Stimulated activated CD4-positive, alpha-beta T cell treated with anti-CD3 and anti-CD28 coated beads, Interleukin-12 subunit alpha, Interleukin-12 subunit beta, amount 100 ng/mL, for 24 hours (primary cell): ENCODE data around the gene POLR2B.
"Not testable (repeated sequence)": the region's sequence is repeated elsewhere in the genome, so short reads cannot be mapped to it uniquely, and the experiment has no call there.

Experiments used
- DNase-seq, 2 experiments: peaks; one replicate each; pipeline ENCODE4 v3.0.0-alpha.2; 2020; ENCODE audit warnings: low read depth in 2 of 2

Gene POLR2B

DNA sequence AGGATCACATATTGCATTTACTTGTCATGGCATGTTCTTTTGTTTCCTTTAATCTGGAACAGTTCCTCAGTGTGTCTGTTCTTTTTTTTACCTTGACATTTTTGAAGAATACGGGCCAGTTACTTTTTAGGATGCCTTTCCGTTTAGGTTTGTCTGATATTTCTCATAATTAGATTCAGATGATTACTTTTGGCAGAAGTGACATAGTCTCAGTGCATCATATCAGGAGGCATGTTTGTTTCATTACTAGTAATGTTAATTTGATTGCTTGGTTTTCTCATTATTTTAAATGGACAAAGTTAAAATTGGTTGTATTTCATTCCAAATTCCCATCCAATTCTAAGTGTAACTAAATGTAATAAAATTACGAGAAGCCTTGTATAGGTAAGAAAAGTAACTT lies 8.3 kb downstream of the POLR2B start:
- no peak for DNase-seq

DNA sequence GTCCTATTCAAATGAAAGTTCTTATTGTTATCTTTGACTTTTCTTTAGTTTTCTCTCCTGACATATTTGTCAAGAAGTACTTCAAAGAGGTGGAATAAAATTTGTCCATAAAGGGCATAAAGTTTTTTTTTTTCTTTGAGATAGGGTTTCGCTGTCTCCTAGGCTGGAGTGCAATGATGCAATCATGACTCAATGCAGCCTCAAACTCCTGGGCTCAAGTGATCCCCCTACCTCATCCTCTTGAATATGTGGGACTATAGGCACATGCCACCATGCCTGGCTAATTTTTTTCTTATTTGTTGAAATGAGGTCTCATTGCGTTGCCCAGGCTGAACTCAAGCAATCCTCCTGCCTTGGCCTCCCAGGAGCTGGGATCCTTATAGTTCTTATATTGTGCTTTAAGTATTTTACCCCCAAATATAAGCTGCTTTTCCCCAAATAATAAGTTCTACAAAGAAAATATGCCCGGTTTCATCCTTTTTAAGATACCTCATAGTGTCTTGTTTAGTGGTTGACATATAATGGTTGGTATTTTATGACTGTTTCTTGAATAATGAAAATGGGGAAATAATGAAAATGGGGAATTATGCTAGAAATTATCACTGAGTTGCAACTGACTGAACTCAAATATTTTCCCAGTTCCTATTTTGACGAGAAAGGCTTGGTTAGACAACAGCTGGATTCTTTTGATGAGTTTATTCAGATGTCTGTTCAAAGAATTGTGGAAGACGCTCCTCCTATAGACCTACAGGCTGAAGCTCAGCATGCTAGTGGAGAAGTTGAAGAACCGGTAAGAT lies 11.6 kb downstream of the POLR2B start:
- DNase-seq, result no peak

DNA sequence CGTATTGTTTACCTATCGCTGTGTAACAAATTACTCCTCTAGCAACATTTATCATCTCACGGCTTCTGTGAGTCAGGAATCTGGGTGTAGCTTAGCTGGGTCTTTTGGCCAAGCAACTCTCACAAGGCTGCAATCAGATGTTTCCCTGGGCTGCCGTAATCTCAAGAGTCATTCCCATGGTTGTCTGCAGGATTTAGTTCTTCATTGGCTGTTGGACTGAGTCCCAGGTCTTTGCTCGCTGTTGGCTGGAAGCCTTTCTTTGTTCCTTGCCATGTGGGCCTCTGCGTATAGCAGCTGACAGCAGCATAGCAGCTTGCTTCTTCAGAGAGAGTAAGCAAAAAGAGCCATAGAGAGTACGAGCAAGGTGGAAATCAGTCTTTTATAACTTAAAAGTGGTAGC lies 16.8 kb downstream of the POLR2B start:
- no peak for DNase-seq

DNA sequence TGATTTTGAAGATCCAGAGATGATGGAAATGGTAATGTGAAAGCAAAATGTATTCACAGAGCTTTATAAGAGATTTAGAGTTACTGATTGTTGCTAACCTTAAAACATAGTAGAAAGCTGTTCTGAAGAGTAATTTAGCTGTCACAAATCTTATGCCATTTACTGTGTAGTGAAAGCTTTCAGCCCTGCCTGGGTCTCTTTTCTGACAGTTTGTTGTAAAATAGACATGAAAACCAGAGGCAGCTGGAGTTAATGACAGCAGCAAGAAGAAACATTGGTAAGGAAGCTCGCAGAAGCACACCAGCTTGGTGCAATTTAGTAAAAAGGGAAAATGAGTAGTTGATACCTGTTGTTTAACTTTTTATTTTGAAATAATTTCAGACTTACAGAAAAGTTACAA lies 21.1 kb downstream of the POLR2B start:
- no peak for DNase-seq

DNA sequence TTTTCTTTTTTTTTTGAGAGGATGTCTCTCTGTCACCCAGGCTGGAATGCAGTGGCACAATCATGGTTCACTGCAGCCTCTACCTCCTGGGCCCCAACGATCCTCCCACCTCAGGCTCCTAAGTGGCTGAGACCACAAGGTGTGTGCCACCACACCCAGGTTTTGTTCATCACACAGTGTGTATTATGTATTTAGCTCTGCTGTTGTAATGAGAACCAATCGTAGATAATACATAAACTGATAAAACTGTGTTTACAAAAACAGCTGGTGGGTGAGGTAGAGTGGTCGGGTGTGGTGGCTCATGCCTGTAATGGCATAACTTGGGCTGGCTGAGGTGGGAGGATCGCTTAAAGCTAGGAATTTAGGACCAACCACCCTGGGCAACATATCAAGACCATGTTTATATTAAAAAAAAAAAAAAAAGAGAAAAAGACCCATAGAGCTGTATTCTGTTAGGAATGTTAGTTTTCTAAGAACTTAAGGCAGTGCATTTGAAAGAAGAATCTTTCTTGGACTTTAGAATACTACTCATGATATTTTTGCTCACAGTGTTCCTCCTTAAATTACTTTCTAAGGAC lies 34.9 kb downstream of the POLR2B start:
- DNase-seq, result no peak

DNA sequence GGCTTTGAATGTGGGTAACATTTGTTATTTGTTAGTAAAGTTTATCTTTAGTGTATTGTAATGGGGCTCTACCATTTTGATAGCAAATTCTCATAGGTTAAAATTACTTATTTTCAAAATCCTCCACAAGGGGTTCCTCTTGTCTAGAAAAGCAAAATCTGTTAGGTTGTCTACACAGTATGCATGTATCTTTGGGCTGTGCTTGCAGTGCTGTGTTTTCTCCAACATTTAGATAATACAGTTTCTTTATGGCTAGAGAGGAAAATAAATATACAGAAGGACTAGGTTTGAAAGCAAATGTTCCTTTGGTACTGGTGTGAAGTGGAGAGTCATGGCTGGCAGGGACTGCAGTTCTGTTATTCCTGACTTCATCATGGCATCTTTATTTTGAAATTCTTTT lies 40.3 kb downstream of the POLR2B start:
- no peak for DNase-seq

DNA sequence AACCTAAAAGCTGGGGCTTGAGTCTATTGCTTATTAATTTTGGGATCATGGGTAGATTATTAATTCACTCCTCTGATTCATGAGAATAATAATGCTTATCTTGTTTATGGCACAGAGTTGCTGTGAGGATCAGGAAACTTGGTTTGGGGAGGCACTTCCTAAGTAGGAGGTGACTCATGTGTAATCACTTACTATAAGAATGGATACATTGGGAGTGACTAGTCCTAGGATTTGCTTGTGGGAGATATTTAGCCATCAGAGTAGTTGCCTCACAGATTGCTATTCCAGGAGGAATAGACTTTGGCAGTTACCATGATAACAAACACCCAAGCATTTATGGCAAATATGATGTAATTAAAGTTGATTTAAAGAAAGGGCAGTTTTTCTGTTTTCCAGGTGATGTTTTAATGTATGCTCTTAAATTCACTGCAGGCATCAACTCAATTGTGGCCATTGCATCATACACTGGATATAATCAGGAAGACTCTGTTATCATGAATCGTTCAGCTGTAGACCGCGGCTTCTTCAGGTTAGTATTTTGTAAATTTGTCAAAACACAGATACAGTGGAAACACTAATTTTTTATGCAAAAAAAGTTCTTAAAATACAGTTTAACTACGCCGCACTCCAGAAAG lies 41.9 kb downstream of the POLR2B start:
- no peak for DNase-seq

DNA sequence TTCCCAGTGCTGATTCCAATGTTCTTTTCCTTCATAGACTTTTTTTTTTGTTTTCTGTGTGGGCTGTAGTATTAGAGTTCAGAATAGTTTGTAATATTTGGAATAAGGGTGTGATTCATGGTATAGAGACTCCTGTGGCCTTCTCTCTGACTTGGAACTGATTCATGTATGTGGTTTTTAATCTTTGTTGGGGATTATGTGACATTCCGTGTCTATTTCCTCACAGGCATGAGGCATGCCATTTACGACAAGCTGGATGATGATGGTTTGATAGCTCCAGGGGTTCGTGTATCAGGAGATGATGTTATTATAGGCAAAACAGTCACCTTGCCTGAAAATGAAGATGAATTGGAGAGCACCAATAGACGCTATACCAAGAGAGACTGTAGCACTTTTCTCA lies 44.4 kb downstream of the POLR2B start:
- DNase-seq, result no peak

DNA sequence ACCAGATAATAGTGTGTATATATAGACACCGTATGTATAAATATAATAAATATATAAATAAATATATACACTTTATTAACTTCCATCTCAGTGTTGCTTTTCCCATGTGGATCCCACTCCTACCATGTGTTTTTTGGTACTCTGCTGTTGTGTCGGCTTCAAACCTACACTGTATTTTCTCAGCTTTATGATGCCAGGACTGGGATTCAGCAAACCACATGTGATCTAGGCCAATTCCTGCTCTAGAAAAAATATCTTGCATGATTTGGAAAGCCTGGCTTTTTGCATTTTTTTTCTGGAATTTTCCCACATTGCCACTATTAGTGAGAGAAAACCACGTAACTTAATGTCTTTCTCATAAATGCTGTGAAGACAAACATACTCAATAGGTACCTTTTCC lies 55.8 kb downstream of the POLR2B start:
- no peak for DNase-seq

DNA sequence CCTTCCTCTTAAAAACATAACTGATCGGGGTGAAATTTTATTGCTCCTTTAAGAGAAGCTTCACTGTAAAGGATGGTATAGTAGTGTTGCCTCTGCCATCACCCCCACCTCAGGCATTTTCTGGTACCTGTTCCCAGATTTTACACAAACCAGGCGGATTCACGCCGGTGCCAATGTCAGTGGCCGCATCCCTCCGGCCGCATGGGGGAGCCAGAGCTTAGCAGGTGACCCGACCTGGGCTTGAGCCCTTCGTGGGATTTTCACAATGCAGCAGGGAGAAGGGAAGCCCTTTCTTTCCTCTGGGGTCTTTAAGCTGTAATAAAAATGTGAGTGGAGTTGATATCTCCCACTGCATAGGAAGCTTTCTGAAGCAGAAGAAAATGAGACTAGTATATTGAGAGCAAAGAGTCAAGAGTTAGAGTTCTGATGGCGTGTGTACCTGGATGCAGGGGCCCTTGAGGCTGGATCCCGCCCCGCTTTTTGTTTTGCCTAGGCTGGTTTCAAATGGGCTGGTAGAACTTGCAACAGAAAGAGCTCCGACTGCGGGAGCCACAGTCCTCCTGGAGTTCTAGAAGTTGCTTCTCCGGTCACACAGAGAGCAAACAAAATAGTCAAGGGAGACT lies 59.4 kb downstream of the POLR2B start:
- DNase-seq, result peak in 1 of 2 experiments; percentile 12

DNA sequence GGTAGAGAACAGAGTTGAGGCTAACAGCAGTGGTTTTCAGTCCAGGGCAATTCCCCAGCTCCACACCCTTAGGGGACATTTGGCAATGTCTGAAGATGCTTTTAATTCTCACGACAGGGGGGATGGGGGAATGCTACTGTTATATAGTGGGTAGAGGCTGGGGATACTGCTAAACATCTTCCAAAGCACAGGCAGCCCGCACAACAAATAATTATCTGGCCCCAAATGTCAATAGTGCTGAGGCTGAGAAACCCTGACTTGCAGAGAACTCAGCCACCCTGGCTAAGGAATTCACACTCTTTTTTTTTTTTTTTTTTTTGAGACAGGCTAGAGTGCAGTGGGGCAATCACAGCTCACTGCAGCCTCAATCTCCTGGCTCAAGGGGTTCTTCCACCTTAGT lies 60.6 kb downstream of the POLR2B start:
- no peak for DNase-seq

DNA sequence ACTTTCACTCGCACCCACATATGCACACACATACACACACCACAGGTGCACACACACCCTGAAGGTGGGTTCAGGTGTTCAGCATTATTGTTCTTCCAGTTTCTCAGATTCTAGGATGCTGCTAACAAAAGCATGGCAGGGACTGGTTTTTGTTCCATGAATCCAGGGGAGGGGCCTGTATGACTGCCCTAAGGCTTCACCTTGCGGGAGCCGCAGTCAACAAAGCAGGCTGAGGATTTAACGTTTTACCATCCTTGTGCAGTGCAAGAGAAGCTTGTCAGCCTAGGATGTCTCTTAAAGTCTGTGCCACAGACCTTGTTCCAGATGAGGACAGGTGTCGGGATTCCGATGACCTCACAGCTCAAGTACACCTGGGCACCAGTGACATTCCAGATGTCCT lies 61.8 kb downstream of the POLR2B start:
- DNase-seq, result no peak

DNA sequence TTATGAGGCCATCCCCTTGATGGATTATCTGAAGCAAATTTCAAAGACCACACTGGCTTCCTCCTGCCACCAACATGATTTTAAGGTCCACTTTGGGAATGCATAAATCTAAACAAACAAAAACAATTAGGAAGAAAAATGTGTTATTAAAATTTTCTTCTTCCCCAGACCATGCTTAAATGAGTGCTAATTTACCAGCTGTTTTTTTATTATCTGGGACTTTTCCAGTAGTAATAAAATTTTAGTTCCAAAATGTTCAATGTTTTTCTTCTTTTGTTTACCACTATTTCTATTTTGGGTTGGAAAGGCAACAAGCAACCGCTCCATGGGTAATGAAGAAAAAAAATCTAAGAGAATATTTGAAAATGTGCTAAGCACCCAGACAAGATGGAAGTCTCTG lies 62.3 kb downstream of the POLR2B start:
- DNase-seq, result no peak

DNA sequence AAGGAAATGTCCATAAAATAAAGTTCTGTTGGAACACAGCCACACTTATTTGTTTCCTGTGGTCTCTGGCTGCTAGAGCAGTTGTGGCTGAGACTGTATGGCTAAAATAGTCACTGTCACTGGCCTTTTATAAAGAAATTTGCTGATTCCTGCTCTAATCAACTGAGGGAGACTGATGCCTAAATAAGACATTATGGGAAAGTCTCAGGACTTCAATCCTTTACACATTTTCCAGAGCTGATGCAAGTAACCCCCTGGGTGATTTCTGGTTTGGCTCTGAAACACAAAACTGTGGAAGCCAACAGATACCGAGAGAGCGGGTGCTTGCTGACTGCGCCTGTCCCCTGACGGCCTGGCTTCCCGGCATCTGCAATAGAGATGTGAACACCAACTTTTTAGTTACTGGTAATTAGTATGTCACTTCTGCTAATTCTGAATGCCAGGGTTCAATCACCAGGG lies 64.0 kb downstream of the POLR2B start:
- DNase-seq, result no peak

DNA sequence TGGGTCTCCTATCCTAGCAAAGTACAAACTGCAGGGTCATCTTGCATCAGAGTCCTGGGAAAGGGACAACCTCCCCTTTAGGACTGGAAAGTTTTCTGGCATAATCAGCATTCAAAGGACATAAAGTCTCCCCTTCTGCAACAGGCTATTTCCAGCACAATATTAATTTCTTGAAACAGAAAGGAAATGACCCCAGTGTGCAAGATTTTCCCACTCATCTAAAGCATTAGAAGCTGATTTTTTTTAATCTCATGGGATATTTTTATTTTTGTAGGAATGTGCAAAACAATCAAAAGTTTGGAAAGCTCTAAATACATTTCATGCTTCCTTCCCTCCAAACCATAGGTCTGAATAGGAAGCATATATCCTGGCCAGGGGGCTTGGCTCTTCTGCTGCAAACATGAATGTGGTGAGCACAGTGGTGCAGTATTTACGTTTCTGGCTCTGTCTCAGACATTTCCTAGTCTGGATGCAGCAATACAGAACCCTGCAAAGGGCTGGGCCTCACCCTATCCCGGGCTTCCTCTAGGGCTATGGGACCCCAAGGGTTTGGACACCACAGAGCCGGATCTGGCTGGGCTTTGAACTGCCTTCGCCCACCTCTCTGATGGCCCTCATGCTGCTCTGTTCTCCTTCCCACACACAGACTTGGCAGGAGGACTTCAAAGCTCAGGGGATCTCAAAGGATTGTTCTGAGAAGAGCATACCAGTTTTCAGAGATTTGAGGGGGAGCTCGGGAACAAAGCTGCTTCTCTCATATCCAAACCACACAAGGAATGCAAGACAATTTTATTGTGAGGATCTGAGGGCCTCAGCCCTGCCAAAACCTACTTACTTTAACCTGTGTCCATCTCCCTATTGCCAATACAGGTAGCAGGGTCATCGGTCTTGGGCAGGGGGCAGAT lies 64.9 kb downstream of the POLR2B start:
- no peak for DNase-seq

DNA sequence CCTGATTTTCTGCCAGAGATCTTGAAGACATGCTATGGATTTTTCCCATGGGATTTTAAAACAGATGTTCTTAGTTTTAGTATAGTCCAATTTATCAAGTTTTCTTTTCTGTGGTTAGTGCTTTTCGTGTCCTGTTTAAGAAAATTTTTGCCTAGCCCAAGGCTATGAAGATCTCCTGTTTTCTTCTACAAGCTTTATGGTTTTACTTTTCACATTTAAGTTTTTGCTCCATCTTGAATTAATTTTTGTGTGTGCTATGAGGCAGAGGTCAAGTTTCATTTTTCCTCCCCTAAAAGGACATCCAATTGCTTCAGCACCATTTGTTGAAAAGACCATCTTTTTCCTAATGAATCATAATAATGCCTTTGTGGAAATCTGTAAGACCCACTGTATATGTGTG lies 65.6 kb downstream of the POLR2B start:
- no peak for DNase-seq

DNA sequence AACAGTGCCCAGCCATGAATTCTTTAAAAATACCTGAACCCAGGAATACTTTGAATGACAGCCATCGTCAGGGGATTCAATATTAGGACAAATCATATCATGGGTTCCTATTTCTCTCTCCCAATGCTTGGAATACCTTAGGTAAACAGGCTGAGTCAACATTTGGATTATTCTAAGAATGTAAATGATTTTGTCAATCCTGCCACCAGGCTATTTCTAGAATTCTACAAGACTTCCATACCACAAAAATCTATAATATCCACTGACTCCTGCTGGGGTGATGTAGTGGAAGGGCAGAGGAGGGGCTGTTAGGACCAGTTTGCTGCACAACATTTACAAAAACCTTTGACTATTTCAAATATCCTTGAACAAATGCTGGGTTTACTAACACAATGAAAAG lies 66.3 kb downstream of the POLR2B start:
- DNase-seq, result no peak

DNA sequence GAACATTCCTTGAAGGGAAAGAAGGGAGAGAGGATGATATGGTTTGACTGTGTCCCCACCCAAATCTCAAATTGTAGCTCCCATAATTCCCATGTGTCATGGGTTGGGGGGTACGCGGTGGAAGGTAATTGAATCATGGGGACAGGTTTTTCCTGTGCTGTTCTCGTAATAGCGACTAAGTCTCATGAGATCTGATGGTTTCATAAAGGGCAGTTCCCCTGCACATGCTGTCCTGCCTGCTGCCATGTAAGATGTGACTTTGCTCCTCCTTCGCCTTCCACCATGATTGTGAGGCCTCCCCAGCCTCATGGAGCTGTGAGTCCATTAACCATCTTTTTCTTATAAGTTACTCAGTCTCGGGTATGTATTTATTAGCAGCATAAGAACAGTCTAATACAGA lies 68.3 kb downstream of the POLR2B start:
- DNase-seq, result not testable (repeated sequence)

DNA sequence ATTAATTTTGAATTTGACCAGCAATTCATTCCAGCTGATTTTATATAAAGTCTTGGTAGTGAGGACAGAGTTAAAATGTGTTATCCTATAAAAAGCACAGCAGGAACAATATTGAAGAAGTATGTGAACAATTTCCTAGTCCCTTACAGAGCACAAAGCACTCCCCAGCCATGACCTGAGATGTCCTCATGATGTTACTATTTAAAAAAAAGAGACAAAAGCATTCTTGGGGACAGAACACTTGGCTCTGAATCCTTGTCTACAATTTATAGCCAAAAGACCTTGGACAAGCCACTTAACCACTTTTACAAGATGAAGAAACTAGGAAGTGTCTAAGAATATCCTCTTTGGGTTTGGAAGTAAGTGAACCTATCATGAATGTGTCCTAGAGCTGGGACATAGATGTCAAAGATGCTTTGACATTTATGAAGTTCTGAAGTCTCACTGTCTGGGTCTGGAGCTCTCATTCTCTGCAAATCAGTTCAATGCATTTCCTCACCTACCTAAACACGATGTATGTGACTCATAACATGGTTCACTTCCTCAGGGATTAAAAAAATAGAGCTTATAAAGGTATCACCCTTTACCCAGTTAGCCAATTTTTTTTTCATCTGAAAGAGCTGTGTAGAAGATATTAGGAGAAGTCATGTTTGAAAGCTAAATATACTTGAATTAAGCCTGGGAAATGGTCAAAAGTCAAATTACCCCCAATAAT lies 70.1 kb downstream of the POLR2B start:
- no peak for DNase-seq

DNA sequence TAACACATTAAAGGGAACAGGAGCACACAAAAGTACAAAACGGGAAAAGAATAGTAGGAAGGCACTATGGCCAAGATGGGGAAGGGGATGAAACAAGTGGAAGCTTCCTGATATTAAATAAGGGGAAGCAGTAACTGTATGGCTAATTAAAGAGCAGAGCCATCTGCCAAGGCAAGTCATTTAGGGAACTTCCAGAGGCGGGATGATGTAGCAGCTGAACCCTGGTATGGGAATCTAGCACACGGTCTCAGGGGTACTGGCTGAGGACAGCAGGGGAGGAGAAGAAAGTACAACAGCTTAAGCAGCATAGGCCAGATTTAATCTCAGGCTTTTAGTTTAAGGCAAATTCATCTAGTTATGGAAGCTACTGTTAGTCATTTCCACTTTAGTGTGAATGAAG lies 72.4 kb downstream of the POLR2B start:
- no peak for DNase-seq

DNA sequence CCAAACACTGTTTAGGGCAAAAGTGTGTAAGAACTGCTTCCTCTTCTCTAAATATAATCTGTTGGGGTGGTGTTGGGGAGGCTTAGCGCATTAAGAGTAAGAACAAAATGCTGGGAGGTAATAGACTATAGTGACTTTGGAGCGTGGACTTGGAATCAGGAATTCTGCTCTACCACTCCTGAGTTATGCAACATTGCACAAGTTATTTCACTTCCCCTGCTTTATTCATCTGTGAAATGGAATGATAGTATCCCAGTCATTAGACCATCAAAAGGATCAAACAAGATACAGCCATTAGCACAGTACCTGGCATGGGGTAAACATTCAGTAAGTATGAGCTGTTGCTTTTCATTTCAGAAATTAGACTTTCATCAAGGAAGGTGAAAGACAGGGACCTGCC lies 72.8 kb downstream of the POLR2B start:
- DNase-seq, result no peak
